Kidney capillary endothelial cell (primary cell): ENCODE results near the gene PBXIP1.
"Not testable (repeated sequence)": the region's sequence is repeated elsewhere in the genome, so short reads cannot be mapped to it uniquely, and the experiment has no call there.

Experiments
- DNase-seq: peaks from one replicate; pipeline ENCODE4 v3.0.0-alpha.2; 2018; ENCODE audit warnings: low spot score

Gene PBXIP1

GRCh38 chr1:154937085-154937987, 18.6 kb downstream of the PBXIP1 start:
- DNase-seq, result peak; percentile 90

DNA sequence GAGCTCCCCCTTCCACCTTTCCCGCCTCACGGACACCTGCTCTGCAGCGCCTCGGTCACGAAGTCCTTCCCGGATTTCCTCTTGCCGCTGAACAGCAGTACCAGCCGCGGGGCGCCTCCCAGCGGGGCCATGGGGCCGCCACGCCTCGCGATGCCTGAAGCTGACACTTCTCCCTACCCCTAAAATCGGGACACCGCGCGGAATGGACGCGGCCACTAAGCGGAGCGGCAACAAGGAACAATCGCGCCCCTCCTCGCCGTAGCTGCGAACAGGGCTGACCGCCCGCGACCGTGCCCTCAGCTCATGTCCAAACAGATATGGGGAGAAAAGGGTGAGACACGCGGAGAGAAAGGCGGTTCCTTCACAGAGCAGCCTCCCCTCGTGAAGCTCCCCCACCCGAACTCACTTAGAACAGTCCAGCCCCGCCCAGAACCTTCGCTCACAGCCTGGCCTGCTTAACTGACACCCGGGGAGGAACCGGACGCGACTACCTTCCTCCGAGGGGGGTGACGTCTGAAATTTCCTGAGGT, 19.3 kb downstream of the PBXIP1 start, which contains the start of gene PMVK:
Gene PMVK (minus strand): TSS at position 165 of the 530 bp plus-strand sequence. CDS start 34 bp downstream, at position 131.
- peak; percentile 89 for DNase-seq

DNA sequence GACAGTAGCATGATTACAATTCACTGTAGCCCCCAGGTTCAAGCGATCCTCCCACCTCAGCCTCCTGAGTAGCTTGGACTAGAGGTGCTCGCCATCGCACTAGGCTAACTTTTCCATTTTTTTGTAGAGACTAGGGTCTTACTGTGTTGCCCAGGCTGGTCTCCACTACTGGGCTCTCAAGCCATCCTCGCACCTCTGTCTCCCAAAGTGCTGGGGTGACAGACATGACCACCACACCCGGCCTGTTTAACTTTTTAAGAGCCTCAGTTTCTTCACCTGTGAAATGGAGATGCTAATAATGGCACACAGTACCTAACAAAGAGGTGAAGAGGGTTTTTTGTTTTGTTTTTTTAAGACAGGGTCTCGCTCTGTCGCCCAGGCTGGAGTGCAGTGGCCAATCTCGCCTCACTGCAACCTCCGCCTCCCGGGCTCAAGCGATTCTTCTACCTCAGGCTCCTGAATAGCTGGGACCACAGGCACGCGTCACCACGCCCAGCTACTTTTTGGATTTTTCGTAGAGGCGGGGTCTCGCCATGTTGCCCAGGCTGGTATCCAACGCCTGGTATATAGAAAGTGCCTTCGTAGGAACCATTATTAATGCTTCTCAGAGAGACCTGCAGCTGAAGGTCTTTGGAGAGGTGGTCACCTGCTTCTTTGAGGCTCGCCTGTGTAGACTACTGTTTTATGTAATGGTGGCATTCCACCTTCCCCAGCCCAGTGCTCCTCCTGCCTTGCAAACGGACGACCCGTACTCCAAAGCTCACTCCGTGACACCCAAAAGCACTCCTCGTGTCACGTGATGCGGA, 19.9 kb downstream of the PBXIP1 start:
- DNase-seq, result no peak

DNA sequence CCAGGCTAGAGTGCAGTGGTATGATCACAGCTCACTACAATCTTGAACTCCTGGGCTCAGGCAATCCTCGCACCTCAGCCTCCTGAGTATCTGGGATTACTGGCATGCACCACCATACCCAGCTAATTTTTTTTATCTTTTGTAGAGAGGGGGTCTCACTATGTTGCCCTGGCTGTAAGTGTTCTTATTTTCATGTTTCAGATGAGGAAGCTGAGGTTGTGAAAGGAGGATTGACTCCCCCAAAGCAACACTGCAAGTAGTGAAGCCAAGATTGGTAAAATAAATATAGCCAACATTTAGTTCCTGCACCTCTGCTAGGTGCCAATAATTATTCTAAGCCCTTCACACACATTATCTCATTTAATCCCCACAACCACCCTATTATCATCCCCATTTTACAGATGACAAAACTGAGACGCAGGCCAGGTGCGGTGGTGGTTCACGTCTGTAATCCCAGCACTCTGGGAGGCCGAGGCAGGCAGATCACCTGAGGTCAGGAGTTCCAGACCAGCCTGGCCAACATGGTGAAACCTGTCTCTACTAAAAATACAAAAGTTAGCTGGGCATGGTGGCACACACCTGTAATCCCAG, 21.4 kb downstream of the PBXIP1 start:
- no peak for DNase-seq

GRCh38 chr1:154931940-154932487, 23.9 kb downstream of the PBXIP1 start:
- DNase-seq, result no peak

- no peak for DNase-seq
Observed at GRCh38 chr1:154926201-154926600, 29.7 kb downstream of the PBXIP1 start.

- no peak for DNase-seq
Observed at GRCh38 chr1:154925335-154926170, 30.3 kb downstream of the PBXIP1 start.

DNA sequence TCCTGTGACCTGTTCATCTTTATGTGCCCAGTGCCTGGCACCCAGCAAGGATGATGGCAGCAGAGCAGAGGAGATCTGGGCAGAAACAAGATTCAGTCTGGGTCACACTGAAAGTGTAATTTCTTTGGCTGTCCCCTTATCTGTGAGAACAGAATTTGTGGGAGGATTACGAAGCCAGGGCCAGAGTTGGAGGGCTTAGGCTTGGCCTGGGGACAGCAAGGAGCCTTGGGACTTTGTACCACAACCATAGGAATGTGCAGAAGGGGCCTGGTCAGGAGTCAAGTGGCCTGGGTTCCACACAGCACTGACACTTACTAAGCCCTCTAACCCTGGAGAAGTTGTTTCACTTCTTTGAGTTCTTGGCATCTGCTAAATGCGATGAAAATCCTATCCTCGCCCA, 32.2 kb downstream of the PBXIP1 start:
- DNase-seq, result no peak

- DNase-seq, result no peak
Observed at GRCh38 chr1:154913273-154913672, 42.6 kb downstream of the PBXIP1 start.

DNA sequence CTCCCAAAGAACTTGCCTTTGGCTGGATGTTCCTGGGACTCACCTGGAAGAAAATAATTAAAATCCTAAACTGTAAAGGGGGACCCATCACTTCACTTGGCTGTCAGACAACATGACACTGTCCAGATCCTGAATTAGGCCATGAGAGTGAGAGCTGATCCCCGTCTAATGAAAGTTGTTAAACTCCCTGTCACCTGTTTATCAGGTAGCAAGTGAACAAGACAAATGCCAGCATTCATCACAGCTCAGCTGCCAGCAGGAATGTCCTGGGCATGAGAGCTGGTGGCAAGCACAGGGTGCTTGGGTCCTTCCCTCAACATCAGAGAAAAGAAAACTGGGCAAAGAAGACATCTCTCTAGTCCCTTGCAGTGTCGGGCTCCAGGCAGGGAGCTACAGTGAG, 43.1 kb downstream of the PBXIP1 start:
- DNase-seq, result no peak

GRCh38 chr1:154911691-154912550, 44.0 kb downstream of the PBXIP1 start:
- no peak for DNase-seq

- DNase-seq, result no peak
Observed at GRCh38 chr1:154910851-154911250, 45.0 kb downstream of the PBXIP1 start.

DNA sequence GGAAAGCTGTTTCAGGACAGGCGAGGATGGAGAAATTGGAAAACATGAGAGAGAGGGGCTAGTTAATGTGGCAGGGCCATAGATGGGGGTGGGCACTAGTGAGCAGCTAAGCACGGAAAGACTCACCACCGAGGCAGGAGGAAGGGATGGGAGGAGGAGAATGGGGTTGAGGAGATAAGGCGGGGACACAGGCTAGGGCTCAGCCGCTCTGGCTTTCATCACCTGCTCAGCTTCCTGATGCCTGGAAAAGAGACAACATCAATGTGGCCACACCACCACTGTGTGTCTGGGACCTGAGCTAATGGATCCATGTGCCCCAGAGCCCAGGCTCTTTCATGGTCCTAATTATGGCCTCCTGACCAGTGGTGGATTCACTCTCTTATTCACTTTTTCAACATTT, 47.0 kb downstream of the PBXIP1 start:
- DNase-seq, result no peak

DNA sequence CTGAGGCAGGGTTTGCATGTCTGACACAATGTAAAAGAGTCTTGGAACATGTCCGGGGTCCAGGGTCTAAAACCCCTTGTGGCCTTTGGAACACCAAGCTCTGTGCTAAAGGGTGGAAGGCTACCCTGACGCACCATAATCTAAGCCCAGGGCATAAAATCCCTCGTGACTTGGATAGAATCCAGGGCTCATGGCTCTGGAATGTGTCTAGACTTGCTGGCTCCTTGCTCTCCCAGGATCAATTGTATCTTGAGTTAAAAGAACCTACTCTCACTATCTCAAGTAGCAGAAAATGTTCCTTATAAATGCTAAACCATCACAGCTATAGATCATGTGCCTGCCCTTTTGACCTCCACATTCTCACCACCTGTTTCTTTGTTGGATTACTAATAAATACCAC, 47.8 kb downstream of the PBXIP1 start:
- not testable (repeated sequence) for DNase-seq

DNA sequence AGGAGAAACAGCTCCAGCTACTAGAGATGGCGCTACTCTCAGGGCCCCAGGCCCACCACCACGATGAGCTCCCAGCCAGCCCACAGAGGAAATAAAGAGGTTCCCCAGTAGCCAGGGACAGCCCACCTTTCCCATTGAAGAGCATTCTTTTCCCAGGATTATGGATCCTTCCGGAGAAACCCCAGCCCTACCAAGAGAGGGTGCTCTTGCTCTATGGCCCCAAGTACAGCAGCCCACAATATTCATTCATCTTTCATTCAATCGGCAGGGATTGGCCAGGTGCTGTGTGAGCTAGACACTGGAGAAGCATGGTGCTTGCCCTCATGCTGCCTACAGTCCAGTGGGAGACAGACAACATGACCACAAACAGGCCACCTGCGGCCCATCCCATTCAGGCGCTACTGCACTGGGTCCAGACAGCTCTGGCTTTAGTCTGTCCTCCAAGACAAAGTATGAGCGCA, 49.2 kb downstream of the PBXIP1 start:
- DNase-seq, result no peak

DNA sequence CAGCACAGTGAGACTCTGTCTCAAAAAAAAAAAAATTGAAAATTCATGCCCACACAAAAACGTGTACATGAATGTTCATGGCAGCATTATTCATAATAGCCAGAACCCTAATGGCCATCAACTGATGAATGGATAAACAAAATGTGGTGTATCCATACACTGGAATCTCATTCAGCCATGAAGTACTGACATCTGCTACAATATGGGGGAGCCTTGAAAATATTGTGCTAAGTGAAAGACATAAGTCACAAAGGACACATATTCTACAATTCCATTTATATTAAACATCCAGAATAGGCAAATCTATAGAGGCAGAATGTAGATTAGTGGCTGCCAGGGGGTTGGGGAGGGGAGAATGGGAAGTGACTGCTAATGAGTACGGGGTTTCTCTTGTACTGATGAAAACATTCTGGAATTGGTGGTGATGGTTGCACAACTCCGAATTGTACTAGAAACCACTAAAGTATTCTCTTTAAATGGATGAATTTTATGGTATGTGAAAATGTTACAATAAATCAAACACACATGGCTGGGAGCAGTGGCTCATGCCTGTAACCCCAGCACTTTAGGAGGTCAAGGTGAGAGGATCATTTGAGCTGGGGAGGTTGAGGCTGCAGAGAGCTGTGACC, 52.8 kb downstream of the PBXIP1 start:
- no peak for DNase-seq

- DNase-seq, result no peak
Observed at GRCh38 chr1:154901591-154901990, 54.3 kb downstream of the PBXIP1 start.

GRCh38 chr1:154899041-154899440, 56.9 kb downstream of the PBXIP1 start:
- DNase-seq, result no peak

DNA sequence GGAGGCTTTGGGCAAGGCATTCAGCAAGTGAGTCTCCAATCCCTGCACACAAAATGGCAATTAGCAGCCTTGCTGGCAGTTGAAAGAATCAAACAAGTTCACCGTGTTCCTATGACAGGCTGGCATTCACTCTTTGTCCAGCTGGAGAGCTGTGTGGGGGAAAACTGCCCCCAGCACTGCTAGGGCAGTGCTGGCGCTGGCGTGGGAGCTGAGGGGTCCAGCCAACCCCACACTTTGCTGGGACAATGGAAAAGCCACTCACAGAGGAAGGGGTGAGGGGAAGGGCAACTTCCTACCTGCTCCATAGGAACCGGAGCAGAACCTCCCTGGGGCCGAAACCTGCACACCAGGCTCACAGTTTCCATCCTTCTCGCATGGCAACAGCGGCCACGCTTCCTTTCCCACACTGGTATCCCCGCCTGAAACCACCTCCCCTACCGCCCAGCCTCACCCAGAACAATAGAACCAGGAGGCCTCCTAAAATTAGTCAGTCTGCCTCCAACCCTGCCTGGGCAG, 59.1 kb downstream of the PBXIP1 start:
- no peak for DNase-seq
